HAP-1 (cell line): Measurements from ENCODE around the gene NKG7.

Experiments used
- DNase-seq, 2 experiments: peaks; one replicate each; pipeline ENCODE4 v3.0.0-alpha.2; 2016 to 2020; ENCODE audit warnings: low spot score in 2 of 2
- H3K27me3 ChIP-seq: fragments of 250-450 bp; sonication (Bioruptor Pico); 2 replicates; pipeline ENCODE4 v1.5.1; 2020; ENCODE audit warnings: low read depth, mild to moderate bottlenecking, moderate library complexity
- H3K36me3 ChIP-seq: fragments of 250-450 bp; sonication (Bioruptor Pico); replicated peaks from 2 replicates; pipeline ENCODE4 v1.5.1; 2020; ENCODE audit warnings: mild to moderate bottlenecking
- H3K4me1 ChIP-seq: fragments of 250-450 bp; sonication (Bioruptor Pico); 2 replicates; pipeline ENCODE4 v1.5.1; 2020; ENCODE audit warnings: mild to moderate bottlenecking
- H3K4me3 ChIP-seq: fragments of 250-450 bp; sonication (Bioruptor Pico); 2 replicates; pipeline ENCODE4 v1.5.1; 2020; ENCODE audit warnings: mild to moderate bottlenecking, moderate library complexity
- H3K9me3 ChIP-seq: fragments of 250-450 bp; sonication (Bioruptor Pico); 2 replicates; pipeline ENCODE4 v1.5.1; 2020; ENCODE audit warnings: mild to moderate bottlenecking, moderate library complexity
- in situ Hi-C: fragments of 300-500 bp; cut with MboI; formaldehyde crosslinking; loops from 3 replicates; pipeline ENCODE4 v1.14.3; 2020; ENCODE audit warnings: low sequenced_read_pairs, inconsistent platforms, mixed read lengths

The NKG7 gene

DNA sequence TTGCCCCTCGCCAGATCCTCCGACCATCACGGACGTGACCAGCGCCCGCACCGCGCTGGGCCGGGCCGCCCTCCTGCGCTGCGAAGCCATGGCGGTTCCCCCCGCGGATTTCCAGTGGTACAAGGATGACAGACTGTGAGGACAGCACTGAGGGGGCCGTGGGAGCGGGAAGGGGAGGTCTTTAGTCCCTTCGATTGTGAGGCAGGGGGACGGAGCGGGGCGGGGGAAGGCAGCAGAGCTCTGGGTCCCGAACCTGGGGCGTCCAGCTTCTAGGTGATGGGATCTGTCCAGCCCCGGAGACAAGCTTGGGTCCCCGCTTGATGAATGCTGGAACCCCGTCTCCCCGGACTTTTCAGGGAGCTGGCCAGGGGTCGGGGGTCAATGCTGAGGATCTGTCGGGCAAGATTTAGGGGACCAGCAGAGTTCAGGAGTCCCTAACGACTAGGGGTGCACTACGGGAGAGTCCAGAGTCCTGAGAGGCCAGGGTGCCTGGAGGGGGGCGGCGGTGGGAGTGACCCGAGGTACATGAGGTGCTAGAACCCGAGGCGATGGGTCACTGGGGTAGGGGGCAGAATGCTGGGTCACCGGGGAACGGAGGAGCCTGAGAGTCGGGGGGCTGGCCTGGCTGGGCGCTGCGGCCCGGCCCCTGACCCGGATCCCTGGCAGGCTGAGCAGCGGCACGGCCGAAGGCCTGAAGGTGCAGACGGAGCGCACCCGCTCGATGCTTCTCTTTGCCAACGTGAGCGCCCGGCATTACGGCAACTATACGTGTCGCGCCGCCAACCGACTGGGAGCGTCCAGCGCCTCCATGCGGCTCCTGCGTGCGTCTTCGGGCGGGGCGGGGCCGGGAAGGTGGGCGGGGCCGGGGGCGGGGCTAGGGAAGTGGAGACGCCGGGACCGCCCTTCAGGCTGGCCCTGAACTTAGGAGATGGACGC lies 45.1 kb downstream of the NKG7 start:
- H3K4me3 ChIP-seq = peak overlapping the region; percentile 30
- in situ Hi-C loops = no loop called here
- DNase-seq = peak; percentile 37 to 82

DNA sequence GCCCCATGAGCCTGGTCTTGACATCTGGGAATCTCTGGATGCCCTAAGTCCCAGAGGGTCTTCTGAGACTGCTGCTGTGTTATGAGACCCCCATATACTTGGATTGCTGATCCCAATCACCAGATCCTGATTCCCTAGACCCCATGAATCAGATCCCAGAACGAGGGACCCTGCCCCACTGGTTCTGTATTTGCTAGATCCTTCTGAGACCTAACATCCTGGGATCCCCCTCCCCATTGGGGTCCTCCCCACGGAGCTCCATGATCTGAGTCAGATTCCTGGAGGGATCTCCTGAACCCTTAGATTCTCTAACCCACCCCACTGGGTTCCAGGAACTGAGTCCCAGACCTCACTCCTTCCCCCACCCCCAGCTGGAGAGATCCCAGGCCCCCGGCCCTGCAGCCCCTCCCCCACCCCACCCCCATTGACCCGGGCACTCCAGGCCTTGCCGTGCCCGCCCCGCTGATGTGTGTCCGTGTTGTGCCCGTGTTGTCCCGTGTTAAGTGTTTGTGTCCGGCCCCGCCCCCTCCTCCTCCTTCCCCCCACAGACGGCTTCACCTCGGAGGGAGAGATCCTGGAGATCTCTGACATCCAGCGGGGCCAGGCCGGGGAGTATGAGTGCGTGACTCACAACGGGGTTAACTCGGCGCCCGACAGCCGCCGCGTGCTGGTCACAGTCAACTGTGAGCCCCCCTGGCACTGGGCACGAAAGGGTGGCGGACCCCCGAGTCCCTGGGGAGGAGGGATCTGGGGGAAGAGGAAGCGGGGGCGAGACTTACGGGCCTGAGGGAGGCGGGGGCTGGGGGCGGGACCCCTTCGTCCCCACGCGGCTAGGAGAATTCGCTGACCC lies 46.0 kb downstream of the NKG7 start:
- Histone ChIP-seq H3K9me3 (no peaks in the 10 kb centered on the region), H3K4me1 (no peaks in the 10 kb centered on the region), H3K27me3 (peaks cover 16% of the 10 kb centered on the region), H3K4me3 (no peak overlapping the region), H3K36me3 (no peaks in the 10 kb centered on the region)
- in situ Hi-C loops = no loop called here
- DNase-seq = no peak

More for the DNA sequence above, 45.1 kb downstream of the NKG7 start:
- Histone ChIP-seq H3K36me3 (no peaks in the 10 kb centered on the region), H3K4me1 (no peaks in the 10 kb centered on the region), H3K9me3 (no peaks in the 10 kb centered on the region), H3K27me3 (peaks cover 16% of the 10 kb centered on the region)

- Histone ChIP-seq H3K4me1 (no peaks in the 10 kb centered on the region), H3K27me3 (peaks cover 16% of the 10 kb centered on the region), H3K36me3 (no peaks in the 10 kb centered on the region), H3K9me3 (no peaks in the 10 kb centered on the region), H3K4me3 (no peak overlapping the region)
- no peak for DNase-seq
- in situ Hi-C loops = no loop called here
Observed at GRCh38 chr19:51325161-51325976, 47.1 kb downstream of the NKG7 start.

DNA sequence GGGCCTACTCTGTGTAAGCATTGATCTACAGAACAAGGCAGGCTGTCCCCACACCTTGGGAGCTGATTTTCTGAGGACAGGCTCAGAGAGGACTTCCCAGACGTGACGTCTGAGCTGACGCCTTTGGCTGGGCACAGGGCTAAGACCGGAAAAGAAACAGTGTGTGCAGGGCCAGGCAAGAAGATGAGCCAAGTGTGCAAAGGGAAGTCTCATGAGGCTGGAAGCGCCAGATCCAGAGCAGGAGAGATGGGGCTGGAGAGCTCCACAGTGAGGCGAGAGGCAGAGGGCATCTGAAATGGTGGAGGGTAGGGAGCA lies 48.3 kb downstream of the NKG7 start:
- Histone ChIP-seq H3K36me3 (no peaks in the 10 kb centered on the region), H3K4me3 (no peak overlapping the region), H3K4me1 (no peaks in the 10 kb centered on the region), H3K27me3 (peaks cover 16% of the 10 kb centered on the region), H3K9me3 (no peaks in the 10 kb centered on the region)
- in situ Hi-C loops = no loop called here
- no peak for DNase-seq

DNA sequence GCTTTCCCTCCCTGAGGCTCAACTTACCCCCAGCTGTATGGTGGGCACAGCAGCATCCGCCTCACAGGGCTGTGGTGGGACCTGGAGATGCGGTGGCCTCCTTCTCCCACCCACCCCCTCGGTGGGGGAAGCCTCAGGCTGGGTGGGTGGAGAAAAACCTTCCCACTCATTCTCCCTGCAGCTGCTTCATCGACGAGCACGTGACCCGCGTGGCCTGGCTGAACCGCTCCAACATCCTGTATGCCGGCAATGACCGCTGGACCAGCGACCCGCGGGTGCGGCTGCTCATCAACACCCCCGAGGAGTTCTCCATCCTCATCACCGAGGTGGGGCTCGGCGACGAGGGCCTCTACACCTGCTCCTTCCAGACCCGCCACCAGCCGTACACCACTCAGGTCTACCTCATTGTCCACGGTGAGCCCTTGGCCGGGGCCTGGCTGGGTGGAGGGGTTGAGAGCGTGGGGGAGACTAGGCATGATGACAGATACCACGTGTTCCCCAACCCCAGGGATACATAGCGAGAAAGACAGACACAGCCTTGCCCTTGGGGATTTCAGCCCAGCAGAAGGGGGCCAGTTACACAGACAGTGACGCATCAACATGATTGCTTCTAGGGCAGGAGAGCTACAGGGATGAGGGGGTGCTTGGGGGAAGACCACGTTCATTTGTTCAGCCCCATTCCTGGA lies 48.8 kb downstream of the NKG7 start:
- in situ Hi-C loops = no loop called here
- no peak overlapping the region for H3K4me3 ChIP-seq
- H3K4me1 ChIP-seq = no peaks in the 10 kb centered on the region
- peaks cover 16% of the 10 kb centered on the region for H3K27me3 ChIP-seq
- no peaks in the 10 kb centered on the region for H3K9me3 ChIP-seq
- no peaks in the 10 kb centered on the region for H3K36me3 ChIP-seq
- no peak for DNase-seq

DNA sequence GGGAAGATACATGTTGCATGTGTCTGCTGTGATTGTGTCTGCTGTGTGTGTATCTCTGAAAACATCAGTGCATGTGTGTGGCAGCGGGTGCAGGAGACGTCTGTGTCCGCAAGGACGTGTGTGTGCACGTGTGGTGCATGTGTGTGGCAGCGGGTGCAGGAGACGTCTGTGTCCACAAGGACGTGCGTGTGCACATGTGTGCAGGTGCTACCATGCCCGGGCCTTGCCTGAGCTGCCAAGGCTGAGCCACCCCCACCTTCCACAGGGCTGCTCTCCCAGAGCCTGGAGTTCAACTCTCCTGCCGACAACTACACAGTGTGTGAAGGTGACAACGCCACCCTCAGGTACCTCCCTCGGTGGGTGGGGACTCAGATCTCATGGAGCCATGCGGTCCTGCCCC lies 50.7 kb downstream of the NKG7 start:
- no peaks in the 10 kb centered on the region for H3K4me1 ChIP-seq
- in situ Hi-C loops = no loop called here
- no peak for DNase-seq
- H3K36me3 ChIP-seq = no peaks in the 10 kb centered on the region
- H3K4me3 ChIP-seq = no peak overlapping the region
- no peaks in the 10 kb centered on the region for H3K9me3 ChIP-seq
- peaks cover 16% of the 10 kb centered on the region for H3K27me3 ChIP-seq
